ENCODE measurements around the gene OR5H6.

DNA sequence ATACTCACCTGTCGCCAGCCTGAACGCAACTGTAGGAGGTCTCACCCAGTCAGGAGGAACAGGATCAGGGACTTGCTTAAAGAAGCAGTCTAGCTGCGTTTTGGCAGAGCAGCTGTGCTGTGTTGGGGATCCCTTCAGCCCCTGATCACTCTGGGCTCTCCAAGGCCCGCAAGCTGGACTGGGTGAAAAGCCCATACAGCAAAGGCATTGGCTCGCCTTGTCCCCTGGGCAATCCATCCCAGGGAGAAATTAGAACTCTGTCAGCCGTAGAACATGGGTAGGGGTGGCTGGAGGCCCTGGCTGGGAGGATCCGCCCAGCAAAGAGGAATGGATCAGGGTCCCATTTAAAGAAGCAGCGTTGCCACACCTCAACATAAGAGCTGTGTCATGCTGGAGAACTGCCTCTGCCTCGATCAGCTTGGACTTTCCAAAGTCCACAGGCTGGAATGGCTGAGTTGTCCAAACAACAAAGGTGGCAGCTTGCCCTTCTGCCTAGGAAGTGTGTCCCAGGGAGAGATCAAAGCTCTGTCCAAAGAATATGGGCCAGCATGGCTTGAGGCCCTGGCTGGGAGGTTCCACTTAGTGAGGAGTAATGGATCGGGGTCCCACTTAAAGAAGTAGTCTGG is 27.4 kb downstream of the OR5H6 start:
- TF ChIP-seq, protein P1, sequence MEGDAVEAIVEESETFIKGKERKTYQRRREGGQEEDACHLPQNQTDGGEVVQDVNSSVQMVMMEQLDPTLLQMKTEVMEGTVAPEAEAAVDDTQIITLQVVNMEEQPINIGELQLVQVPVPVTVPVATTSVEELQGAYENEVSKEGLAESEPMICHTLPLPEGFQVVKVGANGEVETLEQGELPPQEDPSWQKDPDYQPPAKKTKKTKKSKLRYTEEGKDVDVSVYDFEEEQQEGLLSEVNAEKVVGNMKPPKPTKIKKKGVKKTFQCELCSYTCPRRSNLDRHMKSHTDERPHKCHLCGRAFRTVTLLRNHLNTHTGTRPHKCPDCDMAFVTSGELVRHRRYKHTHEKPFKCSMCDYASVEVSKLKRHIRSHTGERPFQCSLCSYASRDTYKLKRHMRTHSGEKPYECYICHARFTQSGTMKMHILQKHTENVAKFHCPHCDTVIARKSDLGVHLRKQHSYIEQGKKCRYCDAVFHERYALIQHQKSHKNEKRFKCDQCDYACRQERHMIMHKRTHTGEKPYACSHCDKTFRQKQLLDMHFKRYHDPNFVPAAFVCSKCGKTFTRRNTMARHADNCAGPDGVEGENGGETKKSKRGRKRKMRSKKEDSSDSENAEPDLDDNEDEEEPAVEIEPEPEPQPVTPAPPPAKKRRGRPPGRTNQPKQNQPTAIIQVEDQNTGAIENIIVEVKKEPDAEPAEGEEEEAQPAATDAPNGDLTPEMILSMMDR (IDR thresholded peaks at IDR 0.05; ENCODE audit: low read depth, low read length) = no peak
- TF ChIP-seq POLR2A (IDR thresholded peaks at IDR 0.05; ENCODE audit: extremely low read depth, insufficient read length) = no peak
- no peak for TF ChIP-seq MYC (IDR thresholded peaks at IDR 0.05; ENCODE audit: low read depth, low read length)

Measured in NB4 (cell line).